Measurements from ENCODE around the gene RAPGEF6.

The RAPGEF6 gene

GRCh38 chr5:131386124-131386523 lies 248.9 kb downstream of the RAPGEF6 start:
- TF ChIP-seq PPARA (CRISPR knock-in tag; IDR thresholded peaks at IDR 0.05; ENCODE audit: borderline replicate concordance): no peak
- TF ChIP-seq ISL1 (CRISPR knock-in tag; IDR thresholded peaks at IDR 0.05): no peak
- TF ChIP-seq RARB (CRISPR knock-in tag; IDR thresholded peaks at IDR 0.05): no peak
- no peak for TF ChIP-seq OSR1 (CRISPR knock-in tag; IDR thresholded peaks at IDR 0.05)
- TF ChIP-seq ARNTL (CRISPR knock-in tag; IDR thresholded peaks at IDR 0.05; ENCODE audit: borderline replicate concordance, low read depth): no peak
- no peak for TF ChIP-seq ZNF70 (CRISPR knock-in tag; IDR thresholded peaks at IDR 0.05)
- TF ChIP-seq, protein P1, sequence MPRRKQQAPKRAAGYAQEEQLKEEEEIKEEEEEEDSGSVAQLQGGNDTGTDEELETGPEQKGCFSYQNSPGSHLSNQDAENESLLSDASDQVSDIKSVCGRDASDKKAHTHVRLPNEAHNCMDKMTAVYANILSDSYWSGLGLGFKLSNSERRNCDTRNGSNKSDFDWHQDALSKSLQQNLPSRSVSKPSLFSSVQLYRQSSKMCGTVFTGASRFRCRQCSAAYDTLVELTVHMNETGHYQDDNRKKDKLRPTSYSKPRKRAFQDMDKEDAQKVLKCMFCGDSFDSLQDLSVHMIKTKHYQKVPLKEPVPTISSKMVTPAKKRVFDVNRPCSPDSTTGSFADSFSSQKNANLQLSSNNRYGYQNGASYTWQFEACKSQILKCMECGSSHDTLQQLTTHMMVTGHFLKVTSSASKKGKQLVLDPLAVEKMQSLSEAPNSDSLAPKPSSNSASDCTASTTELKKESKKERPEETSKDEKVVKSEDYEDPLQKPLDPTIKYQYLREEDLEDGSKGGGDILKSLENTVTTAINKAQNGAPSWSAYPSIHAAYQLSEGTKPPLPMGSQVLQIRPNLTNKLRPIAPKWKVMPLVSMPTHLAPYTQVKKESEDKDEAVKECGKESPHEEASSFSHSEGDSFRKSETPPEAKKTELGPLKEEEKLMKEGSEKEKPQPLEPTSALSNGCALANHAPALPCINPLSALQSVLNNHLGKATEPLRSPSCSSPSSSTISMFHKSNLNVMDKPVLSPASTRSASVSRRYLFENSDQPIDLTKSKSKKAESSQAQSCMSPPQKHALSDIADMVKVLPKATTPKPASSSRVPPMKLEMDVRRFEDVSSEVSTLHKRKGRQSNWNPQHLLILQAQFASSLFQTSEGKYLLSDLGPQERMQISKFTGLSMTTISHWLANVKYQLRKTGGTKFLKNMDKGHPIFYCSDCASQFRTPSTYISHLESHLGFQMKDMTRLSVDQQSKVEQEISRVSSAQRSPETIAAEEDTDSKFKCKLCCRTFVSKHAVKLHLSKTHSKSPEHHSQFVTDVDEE (CRISPR knock-in tag; IDR thresholded peaks at IDR 0.05): no peak
- TF ChIP-seq ZFP3 (CRISPR knock-in tag; IDR thresholded peaks at IDR 0.05): no peak
- no peak for TF ChIP-seq ZFP30 (CRISPR knock-in tag; IDR thresholded peaks at IDR 0.05)
- TF ChIP-seq SNAI2 (CRISPR knock-in tag; IDR thresholded peaks at IDR 0.05): no peak
- TF ChIP-seq CSDC2 (CRISPR knock-in tag; IDR thresholded peaks at IDR 0.05): no peak
- TF ChIP-seq, protein P2, sequence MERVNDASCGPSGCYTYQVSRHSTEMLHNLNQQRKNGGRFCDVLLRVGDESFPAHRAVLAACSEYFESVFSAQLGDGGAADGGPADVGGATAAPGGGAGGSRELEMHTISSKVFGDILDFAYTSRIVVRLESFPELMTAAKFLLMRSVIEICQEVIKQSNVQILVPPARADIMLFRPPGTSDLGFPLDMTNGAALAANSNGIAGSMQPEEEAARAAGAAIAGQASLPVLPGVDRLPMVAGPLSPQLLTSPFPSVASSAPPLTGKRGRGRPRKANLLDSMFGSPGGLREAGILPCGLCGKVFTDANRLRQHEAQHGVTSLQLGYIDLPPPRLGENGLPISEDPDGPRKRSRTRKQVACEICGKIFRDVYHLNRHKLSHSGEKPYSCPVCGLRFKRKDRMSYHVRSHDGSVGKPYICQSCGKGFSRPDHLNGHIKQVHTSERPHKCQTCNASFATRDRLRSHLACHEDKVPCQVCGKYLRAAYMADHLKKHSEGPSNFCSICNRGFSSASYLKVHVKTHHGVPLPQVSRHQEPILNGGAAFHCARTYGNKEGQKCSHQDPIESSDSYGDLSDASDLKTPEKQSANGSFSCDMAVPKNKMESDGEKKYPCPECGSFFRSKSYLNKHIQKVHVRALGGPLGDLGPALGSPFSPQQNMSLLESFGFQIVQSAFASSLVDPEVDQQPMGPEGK (CRISPR knock-in tag; IDR thresholded peaks at IDR 0.05; ENCODE audit: borderline replicate concordance): no peak
- no peak for ATAC-seq

DNA sequence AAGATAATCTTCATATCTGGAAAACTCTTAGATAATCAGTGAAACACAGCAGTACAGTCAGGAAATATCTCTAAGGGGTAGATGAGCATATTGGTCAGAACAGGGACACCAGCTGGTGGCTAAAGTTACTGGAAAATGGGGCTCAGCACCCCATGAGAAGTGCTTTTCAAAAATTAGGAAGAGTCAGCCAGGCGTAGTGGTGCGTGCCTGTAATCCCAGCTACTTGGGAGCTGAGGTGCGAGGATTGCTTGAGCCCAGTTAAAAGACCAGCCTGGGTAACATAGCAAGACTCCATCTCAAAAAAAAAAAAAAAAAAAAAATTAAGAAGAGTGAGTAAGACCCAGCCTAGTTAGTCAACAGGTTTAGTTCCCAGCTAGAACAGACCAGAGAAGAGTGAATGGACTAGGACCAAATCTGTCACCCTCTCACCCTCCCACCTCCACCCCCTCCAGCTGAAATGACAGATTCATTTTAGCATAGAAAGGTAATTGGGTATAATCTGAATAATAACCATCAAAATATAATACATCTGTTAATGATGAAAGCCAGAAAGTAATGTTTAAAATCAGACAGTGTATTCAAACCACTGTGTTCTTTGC lies 250.3 kb downstream of the RAPGEF6 start:
- TF ChIP-seq ZNF70 (CRISPR knock-in tag; IDR thresholded peaks at IDR 0.05) (no peak), PPARA (CRISPR knock-in tag; IDR thresholded peaks at IDR 0.05; ENCODE audit: borderline replicate concordance) (no peak), ZC3H10 (CRISPR knock-in tag; IDR thresholded peaks at IDR 0.05) (no peak), ARNTL (CRISPR knock-in tag; IDR thresholded peaks at IDR 0.05; ENCODE audit: borderline replicate concordance, low read depth) (no peak), ZNF8 (CRISPR knock-in tag; IDR thresholded peaks at IDR 0.05) (no peak), TCF4 (CRISPR knock-in tag; IDR thresholded peaks at IDR 0.05; ENCODE audit: borderline replicate concordance) (no peak), POU6F1 (CRISPR knock-in tag; IDR thresholded peaks at IDR 0.05; ENCODE audit: borderline replicate concordance, low read depth) (no peak), TOX (CRISPR knock-in tag; IDR thresholded peaks at IDR 0.05; ENCODE audit: borderline replicate concordance) (no peak), ZNF565 (CRISPR knock-in tag; conservative IDR thresholded peaks at IDR 0.05; ENCODE audit: low read depth) (no peak), OSR1 (CRISPR knock-in tag; IDR thresholded peaks at IDR 0.05) (no peak), ISL1 (CRISPR knock-in tag; IDR thresholded peaks at IDR 0.05) (no peak), BACH2 (CRISPR knock-in tag; IDR thresholded peaks at IDR 0.05; ENCODE audit: borderline replicate concordance) (no peak), ZFP30 (CRISPR knock-in tag; IDR thresholded peaks at IDR 0.05) (no peak), RARB (CRISPR knock-in tag; IDR thresholded peaks at IDR 0.05) (no peak)
- TF ChIP-seq, protein P3, sequence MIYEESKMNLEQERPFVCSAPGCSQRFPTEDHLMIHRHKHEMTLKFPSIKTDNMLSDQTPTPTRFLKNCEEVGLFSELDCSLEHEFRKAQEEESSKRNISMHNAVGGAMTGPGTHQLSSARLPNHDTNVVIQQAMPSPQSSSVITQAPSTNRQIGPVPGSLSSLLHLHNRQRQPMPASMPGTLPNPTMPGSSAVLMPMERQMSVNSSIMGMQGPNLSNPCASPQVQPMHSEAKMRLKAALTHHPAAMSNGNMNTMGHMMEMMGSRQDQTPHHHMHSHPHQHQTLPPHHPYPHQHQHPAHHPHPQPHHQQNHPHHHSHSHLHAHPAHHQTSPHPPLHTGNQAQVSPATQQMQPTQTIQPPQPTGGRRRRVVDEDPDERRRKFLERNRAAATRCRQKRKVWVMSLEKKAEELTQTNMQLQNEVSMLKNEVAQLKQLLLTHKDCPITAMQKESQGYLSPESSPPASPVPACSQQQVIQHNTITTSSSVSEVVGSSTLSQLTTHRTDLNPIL (CRISPR knock-in tag; IDR thresholded peaks at IDR 0.05; ENCODE audit: low read depth): no peak
- TF ChIP-seq, protein P1 (CRISPR knock-in tag; IDR thresholded peaks at IDR 0.05): no peak
- TF ChIP-seq, protein P4, sequence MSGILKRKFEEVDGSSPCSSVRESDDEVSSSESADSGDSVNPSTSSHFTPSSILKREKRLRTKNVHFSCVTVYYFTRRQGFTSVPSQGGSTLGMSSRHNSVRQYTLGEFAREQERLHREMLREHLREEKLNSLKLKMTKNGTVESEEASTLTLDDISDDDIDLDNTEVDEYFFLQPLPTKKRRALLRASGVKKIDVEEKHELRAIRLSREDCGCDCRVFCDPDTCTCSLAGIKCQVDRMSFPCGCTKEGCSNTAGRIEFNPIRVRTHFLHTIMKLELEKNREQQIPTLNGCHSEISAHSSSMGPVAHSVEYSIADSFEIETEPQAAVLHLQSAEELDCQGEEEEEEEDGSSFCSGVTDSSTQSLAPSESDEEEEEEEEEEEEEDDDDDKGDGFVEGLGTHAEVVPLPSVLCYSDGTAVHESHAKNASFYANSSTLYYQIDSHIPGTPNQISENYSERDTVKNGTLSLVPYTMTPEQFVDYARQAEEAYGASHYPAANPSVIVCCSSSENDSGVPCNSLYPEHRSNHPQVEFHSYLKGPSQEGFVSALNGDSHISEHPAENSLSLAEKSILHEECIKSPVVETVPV (CRISPR knock-in tag; IDR thresholded peaks at IDR 0.05): no peak
- TF ChIP-seq, protein P2 (CRISPR knock-in tag; IDR thresholded peaks at IDR 0.05; ENCODE audit: borderline replicate concordance): no peak
- ATAC-seq: no peak
